Left renal cortex interstitium (tissue), 4 donors: ENCODE data around the gene GALNT7. TPM values are rescaled to one million over a fixed set of nuclear protein-coding genes. Genes with fewer than 3 reads are reported as not detected.
"Not testable (repeated sequence)": the region's sequence is repeated elsewhere in the genome, so short reads cannot be mapped to it uniquely, and the experiment has no call there.

Source experiments
- DNase-seq, 4 donors: peaks; one replicate each; pipeline ENCODE4 v3.0.0-alpha.2; 2013; ENCODE audit warnings: low read depth in 4 of 4, low spot score in 2 of 4, missing footprints in 1 of 4
- polyA plus RNA-seq, 4 donors: library from polyadenylated mRNA; unstranded; fragments of 120-200 nt; gene quantifications; one replicate each; pipeline ENCODE4 v1.2.1, GENCODE V29; 2013; ENCODE audit not compliant: insufficient read length in 4 of 4

Gene GALNT7
- polyA plus RNA-seq, 4 donors, result 29.3 to 43.7 (median 32.2) TPM

DNA sequence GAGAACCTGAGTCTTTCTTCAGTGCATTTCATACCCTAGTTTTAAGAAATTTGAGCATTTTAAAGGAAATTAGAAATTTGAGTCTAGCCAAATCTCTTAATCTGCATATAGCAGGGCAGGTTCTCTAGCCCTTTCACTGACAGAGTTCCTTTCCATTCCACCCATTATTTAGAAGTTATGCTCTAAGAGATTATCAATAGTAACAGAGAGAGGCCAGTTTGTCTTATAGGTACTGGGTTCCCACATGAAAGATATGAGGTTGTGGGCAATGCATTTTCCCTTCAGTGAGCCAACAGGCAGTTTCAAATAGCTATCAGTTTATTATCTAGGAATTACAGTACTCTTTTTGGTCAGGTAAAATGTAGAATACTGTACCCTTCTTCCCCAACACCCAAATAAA is 7.3 kb upstream of the GALNT7 start:
- DNase-seq, result no peak

DNA sequence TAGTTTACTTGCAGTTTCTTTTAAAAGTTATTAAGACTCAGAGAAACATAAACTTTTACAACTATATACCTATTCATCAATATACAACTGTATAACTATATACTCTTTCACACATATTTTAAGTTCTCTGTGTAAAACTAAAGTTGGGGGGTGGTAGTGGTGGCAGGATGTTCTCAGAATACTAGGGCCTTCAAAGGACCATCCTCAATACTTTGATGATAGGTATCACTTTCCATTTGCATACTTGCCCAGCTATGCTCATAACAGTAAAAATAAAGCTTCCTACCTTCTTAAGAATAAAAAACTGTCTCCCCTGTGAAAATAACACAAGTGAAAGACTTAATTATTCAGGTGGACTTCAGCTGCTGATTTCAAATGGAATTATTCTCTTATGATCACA is 2.9 kb upstream of the GALNT7 start:
- no peak for DNase-seq

DNA sequence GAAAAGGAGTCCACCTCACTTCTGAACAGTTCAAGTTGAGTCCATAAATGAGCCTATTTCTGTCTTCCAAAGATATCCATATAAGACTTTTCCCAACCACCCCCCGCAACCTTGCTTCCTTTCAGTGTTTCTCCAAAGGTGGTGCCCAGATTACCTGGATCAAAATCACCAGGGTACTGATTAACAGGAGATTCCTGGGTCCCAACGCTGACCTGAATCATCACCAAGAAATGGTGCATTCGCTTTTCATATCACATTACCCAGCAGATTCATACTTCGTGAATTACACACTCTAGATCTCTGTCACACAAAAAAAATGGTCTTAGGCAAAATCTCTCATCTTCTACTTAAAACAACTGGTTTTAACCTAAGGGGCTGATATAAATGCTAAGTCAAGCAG is 2.1 kb upstream of the GALNT7 start:
- no peak for DNase-seq

DNA sequence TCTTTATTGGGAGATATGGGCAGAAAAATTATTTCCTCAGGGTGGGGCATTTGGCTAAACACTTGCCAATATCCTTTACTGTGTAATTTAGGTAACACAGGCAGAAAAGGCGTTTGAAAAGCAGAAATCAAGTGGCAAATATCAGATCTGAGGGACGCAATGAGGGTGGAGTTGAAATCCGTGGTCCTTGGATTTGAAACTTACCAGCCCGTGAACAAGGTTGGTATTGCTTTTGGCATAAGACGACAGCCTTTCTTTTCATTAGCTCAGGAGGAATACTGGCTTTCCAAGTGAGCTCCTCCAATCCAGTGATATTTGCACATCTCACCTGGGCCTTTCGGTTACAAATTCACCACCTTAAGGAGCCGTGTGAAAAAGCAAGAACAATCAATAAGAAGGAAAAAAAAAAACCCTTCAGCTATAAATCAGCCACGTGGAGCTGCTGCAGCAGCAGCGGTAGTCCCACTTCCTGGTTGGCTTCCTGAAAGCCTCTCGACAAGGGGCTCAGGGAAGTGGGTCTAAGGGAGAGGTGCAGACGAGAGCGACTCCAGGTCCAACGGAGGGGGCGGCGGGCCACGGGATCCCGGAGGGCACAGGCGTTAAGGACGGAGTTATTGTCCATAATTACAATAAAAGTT is 734 bp upstream of the GALNT7 start:
- peak in 3 of 4 donors; percentile 11 to 50 (median 33) for DNase-seq

DNA sequence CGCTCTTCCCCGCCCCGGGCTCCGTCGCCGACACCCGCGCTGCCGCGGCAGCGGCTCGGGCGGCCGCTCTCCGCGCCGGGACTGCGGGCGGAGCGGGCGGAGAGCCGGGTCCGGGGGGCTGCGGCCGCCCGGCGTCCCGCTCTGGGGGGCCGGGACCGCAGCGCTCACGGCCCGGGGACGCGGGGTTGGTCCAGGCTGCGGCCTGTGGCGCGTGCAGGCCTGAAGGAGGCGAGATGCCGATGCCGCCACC is 492 bp downstream of the GALNT7 start:
- DNase-seq, result no peak

DNA sequence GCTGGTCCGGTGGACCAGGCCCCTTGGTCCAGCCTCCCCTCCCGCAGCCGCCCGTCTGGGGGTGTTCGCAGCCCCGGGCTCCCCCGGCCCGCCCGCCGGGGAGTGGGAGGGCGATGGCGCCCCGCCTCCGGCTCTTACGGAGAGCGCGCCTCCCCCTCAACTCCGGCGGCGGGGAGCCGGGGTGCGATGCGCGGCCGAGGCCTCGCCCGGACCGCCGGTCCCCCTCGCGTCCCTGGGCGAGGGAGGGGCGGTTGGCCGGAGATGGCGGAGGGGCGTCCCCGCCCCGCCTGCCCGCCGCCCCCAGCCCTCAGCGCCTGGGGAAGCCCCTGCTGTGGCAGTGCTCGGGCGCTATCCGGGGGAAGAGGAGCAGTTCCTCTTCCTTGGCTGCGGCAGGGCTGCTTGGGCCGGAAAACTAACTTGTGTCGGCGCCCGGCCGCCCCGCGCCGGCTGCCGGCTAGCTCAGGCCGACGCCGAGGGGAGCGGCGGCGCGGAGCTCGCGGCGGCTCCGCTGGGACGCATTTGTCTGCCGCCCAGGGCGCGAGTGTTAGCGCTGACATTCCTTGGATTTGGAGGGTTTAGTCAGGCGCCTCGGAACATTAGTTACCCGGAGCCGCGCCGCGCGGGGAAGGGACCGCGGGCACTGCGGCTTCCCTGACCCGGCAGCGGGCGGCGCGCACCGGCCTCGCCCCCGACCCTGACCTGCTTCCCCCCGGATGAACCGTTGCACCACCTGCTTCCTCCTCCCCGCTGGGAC is 994 bp downstream of the GALNT7 start:
- DNase-seq, result peak; percentile 45 to 60 (median 52)

DNA sequence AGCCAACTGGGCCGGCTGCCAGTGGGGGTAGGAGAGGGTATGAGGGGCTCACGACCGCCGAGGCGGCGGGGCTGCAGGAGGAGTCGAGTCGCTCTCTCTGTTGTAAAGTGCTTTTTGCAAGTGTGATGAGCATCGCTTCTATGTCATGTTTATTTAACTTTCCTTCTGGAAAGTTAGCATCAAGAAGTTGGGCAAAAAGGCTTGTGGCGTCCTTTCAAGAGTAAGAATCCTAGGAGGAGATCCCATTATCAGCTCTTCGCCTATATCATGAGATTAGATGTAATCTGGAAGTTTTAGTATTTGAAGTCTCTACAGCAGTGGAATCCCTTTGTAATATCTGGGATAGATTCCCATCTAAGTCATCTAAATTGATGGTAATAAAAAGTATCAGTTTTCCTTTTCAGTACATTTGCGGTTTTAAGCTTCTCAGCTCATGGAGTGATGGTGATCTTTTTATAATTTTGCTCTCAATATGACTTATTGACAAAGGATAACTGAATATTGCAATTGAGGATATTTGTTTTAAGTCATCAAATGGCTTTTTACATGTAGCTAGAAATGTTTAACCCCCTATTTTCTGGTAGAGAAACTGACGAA is 1.7 kb downstream of the GALNT7 start:
- peak in 3 of 4 donors; percentile 15 to 21 (median 21) for DNase-seq

DNA sequence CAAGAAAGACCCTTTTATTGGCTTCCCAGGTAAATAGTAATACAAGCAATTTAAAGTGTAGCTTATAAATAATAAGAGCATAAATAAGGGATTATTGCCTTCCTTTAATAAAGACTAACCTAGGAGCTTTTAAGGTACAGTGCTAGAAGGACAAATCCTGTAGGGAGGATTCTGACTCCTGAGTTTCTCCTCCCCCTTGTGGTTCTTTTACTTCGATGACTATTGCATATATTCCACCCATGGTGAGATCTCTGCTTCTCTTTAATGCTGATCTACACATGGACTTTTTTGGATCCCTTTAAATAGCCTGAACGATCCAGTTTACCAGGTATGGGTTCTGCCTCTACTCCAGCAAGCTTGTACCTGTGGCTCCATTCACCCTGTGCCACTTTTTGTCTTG is 2.5 kb downstream of the GALNT7 start:
- no peak for DNase-seq

DNA sequence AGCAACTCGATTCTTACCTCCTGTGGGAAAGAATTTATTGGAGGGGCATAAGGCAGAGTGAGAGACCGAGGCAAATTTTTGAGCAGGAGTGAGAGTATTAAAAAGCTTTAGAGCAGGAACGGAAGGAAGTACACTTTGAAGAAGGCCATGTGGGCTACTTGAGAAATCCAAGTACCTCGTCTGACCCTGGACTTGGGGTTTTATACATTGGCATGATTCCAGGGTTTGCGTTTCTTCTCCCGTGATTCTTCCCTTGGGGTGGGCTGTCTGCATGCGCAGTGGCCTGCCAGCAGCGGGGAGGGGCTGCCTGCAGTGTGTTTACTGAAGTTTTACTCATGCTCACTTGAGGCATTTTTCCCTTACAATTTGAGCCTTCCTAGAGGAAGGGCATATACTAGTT is 3.4 kb downstream of the GALNT7 start:
- no peak for DNase-seq

DNA sequence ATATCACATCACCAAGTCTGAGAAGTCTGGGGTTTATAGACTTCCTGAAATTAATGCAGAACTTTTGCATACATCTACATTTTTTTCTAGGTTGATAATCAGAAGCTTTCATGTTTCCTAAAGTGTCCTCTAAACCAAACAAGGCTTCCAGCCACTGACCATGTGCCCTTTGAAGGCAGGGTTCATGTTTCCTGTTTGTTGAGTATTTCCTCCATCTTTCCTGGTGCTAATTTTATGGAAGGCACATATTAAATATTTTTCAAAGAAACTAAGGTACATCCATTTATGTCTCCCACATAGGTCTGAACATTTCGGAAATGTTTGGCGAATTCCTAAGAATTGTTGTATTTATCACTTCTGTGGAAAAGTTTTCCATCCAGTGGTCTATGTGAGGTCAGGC is 5.6 kb downstream of the GALNT7 start:
- no peak for DNase-seq

DNA sequence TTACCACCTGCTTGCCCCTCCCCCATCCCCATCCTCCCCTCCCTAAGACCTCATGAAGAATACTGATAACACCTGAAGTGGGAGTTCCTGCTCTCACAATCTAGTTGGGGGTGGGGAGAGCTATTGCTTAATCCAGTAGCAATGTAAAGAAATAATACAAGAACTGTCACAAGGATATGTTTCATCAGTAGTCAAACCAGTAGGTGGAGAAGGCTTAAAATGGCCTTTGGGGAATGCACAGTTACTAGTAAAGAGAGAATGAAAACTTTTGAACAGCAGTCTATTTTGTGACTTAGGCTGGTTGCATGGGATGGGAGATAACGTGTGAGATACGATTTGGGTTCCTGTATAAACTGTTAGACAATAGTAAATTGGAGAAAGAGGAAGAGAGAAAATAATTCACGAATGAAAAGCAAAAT is 6.0 kb downstream of the GALNT7 start:
- DNase-seq, result no peak

DNA sequence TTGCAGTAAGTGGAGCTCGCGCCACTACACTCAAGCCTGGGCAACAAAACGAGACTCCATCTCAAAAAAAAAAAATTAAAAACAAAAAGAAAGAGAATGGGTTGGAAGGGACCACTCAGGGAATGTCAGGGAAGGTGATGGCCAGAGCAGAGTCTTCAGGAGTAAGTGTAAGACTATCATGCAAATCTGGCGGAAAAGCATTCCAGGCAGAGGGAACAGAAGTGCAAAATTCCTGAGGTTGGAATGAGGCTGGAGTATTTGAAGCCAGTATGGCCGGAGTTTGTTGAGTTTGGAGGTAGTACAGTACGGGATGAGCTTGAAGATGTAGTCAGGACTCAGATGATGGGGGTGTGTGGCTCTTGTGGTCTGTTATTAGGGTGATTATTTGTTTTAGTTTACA is 7.4 kb downstream of the GALNT7 start:
- no peak for DNase-seq

DNA sequence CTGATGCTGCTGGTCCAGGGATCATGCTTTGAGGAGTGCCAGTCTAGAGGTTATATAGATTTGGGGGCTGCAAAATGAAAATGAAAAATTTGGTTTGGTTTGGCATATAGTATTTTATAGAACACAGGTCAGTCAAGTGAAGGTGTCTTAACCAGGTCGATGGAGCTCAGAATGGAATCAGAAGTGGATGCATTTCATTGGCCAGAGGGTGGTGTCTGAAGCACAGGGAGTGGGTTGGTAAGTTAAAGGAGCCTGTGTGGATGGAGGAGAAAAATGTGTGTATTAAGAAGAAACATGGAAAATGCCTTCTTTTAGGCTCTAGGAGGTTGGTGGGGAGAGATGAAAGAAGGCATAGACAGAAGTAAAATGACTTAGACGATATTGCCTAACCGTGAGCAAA is 8.6 kb downstream of the GALNT7 start:
- DNase-seq, result no peak

DNA sequence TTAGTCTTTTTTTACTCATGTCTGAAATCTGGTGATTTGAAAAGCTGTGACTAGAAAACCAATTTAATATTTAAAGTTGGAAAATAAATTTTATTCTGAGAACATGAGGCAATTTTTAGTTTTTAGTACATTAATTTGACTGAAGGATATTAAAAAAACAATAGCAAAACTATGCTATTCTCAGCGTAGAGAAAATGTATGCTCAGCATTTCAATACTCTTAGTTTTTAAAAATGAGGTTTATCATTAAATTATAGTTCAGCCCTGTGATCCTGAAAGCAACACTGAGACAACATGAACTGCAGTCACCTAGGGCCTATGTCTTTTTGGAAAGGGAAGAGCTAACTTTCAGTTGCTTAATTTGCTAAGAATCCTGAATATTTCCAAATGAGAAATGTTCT is 9.5 kb downstream of the GALNT7 start:
- DNase-seq, result no peak

DNA sequence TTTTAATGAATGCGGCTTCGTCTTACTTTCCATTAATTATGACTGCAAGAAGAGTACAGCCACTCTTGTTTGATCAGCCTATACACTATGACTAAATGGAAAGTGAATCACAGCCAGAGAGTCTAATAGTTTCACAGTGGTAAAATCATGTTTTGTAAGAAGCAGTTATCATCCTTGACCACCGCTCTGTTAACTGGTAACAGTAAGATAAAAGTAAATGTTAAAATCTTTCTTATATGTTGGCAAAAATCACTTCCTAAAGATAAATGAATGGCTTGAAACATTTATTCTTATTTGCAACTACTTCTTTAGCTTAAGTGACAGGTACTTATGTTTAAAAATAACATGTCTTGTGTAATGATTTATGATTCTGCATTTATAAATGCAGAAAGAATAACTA is 13.2 kb downstream of the GALNT7 start:
- no peak for DNase-seq

DNA sequence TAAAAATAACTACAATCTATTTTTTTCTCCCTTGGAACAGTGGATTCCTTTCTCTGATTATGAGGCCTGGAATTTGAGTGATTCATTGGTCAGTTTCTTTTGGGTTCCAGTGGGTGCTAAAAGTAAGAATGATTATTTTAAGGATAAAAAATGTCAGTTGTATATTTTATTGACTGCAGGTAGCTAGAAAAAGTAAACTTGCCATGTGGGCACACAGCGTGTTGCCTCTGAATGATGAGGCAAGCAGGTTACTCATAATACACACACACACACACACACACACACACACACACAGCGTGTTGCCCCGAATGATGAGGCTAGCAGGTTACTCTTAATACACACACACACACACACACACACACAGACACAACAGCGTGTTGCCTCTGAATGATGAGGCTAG is 13.8 kb downstream of the GALNT7 start:
- no peak for DNase-seq

DNA sequence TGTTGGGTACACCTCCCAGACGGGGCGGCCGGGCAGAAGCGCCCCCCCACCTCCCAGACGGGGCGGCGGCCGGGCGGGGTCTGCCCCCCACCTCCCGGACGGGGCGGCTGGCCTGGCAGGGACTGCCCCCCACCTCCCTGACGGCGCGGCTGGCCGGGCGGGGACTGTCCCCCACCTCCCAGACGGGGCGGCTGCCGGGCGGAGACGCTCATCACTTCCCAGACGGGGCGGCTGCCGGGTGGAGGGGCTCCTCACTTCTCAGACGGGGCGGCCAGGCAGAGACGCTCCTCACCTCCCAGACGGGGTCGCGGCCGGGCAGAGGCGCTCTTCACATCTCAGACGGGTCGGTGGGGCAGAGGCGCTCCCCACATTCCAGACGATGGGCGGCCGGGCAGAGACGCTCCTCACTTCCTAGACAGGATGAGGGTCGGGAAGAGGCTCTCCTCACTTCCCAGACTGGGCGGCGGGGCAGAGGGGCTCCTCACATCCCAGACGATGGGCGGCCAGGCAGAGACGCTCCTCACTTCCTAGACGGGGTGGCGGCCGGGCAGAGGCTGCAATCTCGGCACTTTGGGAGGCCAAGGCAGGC is 15.1 kb downstream of the GALNT7 start:
- not testable (repeated sequence) for DNase-seq

DNA sequence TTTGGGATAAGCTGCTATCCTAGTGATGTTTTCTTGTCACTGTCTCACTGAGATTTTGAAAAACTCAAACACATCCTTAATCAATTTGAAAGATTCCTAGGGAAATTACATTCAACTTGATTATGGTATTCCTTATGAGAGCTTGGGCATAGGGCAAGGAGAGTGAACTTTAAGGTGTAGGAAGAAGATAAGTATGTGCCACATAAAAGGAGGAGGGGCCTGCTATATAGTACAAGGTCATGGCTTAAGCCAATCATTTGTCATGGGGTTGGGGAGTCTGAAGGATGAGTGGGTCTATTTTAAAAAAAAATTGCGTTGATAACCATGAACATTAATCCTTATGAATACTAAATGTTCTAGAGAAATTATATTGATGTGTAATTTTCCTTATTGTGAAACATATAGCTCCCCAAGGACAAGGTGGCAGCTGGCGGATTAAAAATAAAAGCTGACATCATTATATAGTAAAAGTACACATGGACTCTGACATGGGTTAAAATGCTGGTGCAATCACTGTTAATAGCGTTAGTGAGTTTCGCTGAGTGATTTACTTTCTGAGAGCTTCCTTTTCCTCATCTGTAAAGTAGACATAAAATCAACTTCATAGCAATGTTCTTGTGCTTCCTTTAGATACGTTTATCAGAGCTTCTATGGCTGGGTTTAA is 17.4 kb downstream of the GALNT7 start:
- DNase-seq, result no peak

DNA sequence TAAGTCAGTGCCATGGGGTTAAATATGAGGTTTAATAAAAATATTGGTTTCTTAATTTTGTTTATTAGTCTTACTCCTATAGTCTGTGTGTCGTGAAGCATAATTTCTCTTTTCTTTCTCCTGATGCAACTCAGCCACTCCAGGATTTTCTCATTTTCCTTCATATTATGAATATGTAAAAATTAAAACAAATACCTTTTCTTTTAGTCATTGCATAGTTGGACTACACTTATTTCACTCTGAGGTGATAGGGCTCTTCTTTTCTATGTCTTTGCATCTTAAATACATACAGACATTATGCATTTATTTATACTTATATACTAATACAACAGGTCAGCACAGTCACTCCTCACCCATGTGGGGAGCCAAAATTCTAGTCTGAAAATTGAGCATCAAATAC is 19.1 kb downstream of the GALNT7 start:
- DNase-seq, result no peak

DNA sequence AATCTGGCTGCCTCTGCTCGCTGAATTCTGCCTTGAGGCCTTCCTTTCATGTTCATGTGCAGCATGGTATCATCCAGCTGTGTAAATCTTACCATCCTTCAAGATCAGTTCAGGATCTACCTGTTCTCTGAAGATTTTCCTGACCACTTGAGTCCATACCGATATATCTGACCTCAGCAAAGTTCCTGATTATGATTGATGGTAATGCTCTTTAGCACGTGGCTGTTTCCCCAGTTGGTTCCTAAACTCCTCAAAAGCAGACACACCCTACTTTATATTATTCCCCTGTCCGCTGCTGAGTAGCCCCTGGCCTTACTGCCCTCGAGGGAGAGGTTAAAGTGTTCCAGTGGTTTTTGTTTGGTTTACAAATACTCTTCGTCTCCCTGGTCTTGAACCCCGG is 20.0 kb downstream of the GALNT7 start:
- no peak for DNase-seq

DNA sequence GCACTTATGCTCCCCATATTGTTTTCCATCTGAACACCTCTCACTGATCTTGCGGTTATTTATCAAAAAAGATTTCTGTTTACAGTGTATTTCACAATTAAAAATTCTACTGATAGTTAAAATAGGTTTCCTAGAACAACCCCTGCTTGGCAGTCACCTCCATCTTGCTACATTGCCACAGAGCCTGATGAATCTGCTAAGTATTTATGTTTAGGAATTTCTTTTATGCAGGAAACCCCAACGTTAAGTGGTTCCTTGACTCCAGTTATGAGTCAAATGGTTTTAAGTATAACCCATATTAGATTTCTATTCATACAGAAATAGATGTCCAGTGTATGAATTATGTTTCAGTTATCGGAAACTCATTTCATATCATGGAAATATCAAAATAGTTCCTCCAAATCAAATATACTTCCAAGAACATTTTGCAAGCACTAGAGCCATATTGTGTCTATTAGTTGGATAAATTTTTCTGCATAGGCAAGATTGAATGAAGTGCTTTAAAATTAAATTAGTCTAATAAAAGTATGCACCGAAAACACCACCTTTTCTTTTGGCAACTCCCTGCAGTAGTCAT is 20.6 kb downstream of the GALNT7 start:
- DNase-seq, result no peak
